ENCODE data around the gene C1orf105. TPM values are rescaled to one million over a fixed set of nuclear protein-coding genes. Genes with fewer than 3 reads are reported as not detected.

The C1orf105 gene
- total RNA-seq, 1 experiment from 2014 or later, result not detected

GRCh38 chr1:172395576-172395975 lies 24.9 kb upstream of the C1orf105 start:
- DNase-seq, result no peak
- intact Hi-C loops (cut with micrococcal nuclease; ENCODE audit: unreplicated experiment), result loop anchor here (5.0 to 10.0 kb wide), 3 partner anchors 118 to 591 kb away; no protein-coding TSS in a partner anchor
- Mint-ChIP-seq H3K4me3 (ENCODE audit: low read depth, unreplicated experiment) (no peak overlapping the region), H3K4me1 (ENCODE audit: low read depth, unreplicated experiment) (peaks cover 55% of the 10 kb centered on the region), H3K9me3 (ENCODE audit: low read depth, unreplicated experiment) (no peaks in the 10 kb centered on the region), H3K36me3 (ENCODE audit: insufficient read depth, unreplicated experiment) (peaks cover 7% of the 10 kb centered on the region), H3K27ac (ENCODE audit: unreplicated experiment) (no peak overlapping the region), H3K27me3 (ENCODE audit: unreplicated experiment) (no peaks in the 10 kb centered on the region)
- CTCF ChIA-PET, result no interaction called here
- no peak for TF ChIP-seq CTCF (IDR thresholded peaks at IDR 0.05; ENCODE audit: unreplicated experiment)
- BruUV-seq (replicated peaks), result no TSS peak

GRCh38 chr1:172397221-172397620 lies 23.3 kb upstream of the C1orf105 start:
- intact Hi-C loops (cut with micrococcal nuclease; ENCODE audit: unreplicated experiment), result loop anchor here (5.0 to 10.0 kb wide), 3 partner anchors 120 to 592 kb away; no protein-coding TSS in a partner anchor
- no peak for DNase-seq
- Mint-ChIP-seq H3K27me3 (ENCODE audit: unreplicated experiment) (no peaks in the 10 kb centered on the region), H3K4me3 (ENCODE audit: low read depth, unreplicated experiment) (no peak overlapping the region), H3K4me1 (ENCODE audit: low read depth, unreplicated experiment) (peaks cover 59% of the 10 kb centered on the region), H3K36me3 (ENCODE audit: insufficient read depth, unreplicated experiment) (peaks cover 7% of the 10 kb centered on the region), H3K9me3 (ENCODE audit: low read depth, unreplicated experiment) (no peaks in the 10 kb centered on the region), H3K27ac (ENCODE audit: unreplicated experiment) (no peak overlapping the region)
- no peak for TF ChIP-seq CTCF (IDR thresholded peaks at IDR 0.05; ENCODE audit: unreplicated experiment)
- CTCF ChIA-PET, result interaction anchor here (0.5 to 2.0 kb wide), 7 partner anchors 36 to 412 kb away, joined by 3 to 11 read pairs (median 3); no protein-coding TSS in a partner anchor
- no TSS peak for BruUV-seq (replicated peaks)

- H3K36me3 Mint-ChIP-seq (ENCODE audit: insufficient read depth, unreplicated experiment), result peaks cover 7% of the 10 kb centered on the region
- intact Hi-C loops (cut with micrococcal nuclease; ENCODE audit: unreplicated experiment), result loop anchor here (2.0 to 10.0 kb wide), 6 partner anchors 75 to 593 kb away; no protein-coding TSS in a partner anchor
- H3K27ac Mint-ChIP-seq (ENCODE audit: unreplicated experiment), result no peak overlapping the region
- H3K4me3 Mint-ChIP-seq (ENCODE audit: low read depth, unreplicated experiment), result no peak overlapping the region
- DNase-seq, result no peak
- no TSS peak for BruUV-seq (replicated peaks)
- no peaks in the 10 kb centered on the region for H3K9me3 Mint-ChIP-seq (ENCODE audit: low read depth, unreplicated experiment)
- peaks cover 59% of the 10 kb centered on the region for H3K4me1 Mint-ChIP-seq (ENCODE audit: low read depth, unreplicated experiment)
- H3K27me3 Mint-ChIP-seq (ENCODE audit: unreplicated experiment), result no peaks in the 10 kb centered on the region
- TF ChIP-seq CTCF (IDR thresholded peaks at IDR 0.05; ENCODE audit: unreplicated experiment), result no peak
- CTCF ChIA-PET, result interaction anchor here (0.7 to 2.0 kb wide), 6 partner anchors 36 to 412 kb away, joined by 3 to 11 read pairs (median 4); no protein-coding TSS in a partner anchor
These were observed 22.9 kb upstream of the C1orf105 start for GRCh38 chr1:172397633-172398032.

- no peak for DNase-seq
- CTCF ChIA-PET, result interaction anchor here (0.7 to 2.3 kb wide), 3 partner anchors 37 to 396 kb away, joined by 3 to 18 read pairs (median 4); no protein-coding TSS in a partner anchor
- peaks cover 7% of the 10 kb centered on the region for H3K36me3 Mint-ChIP-seq (ENCODE audit: insufficient read depth, unreplicated experiment)
- H3K4me1 Mint-ChIP-seq (ENCODE audit: low read depth, unreplicated experiment), result peaks cover 58% of the 10 kb centered on the region
- H3K27ac Mint-ChIP-seq (ENCODE audit: unreplicated experiment), result peak overlapping the region; percentile 76
- H3K9me3 Mint-ChIP-seq (ENCODE audit: low read depth, unreplicated experiment), result no peaks in the 10 kb centered on the region
- intact Hi-C loops (cut with micrococcal nuclease; ENCODE audit: unreplicated experiment), result loop anchor here (2.0 to 10.0 kb wide), 6 partner anchors 75 to 593 kb away; no protein-coding TSS in a partner anchor
- TF ChIP-seq CTCF (IDR thresholded peaks at IDR 0.05; ENCODE audit: unreplicated experiment), result no peak
- no TSS peak for BruUV-seq (replicated peaks)
- H3K4me3 Mint-ChIP-seq (ENCODE audit: low read depth, unreplicated experiment), result no peak overlapping the region
- no peaks in the 10 kb centered on the region for H3K27me3 Mint-ChIP-seq (ENCODE audit: unreplicated experiment)
These were observed 22.3 kb upstream of the C1orf105 start for GRCh38 chr1:172398193-172398592.
